OCI-LY1 (cell line): ENCODE measurements around the gene CELF2.

Experiments used
- CTCF ChIP-seq: fragments of 200-600 bp; sonication (generic), shearing (Covaris generic); IDR thresholded peaks from 2 replicates; pipeline ENCODE4 v1.5.1; 2017; ENCODE audit warnings: mild to moderate bottlenecking, antibody characterized with exemption, low read length, moderate library complexity, mixed read lengths
- EZH2 ChIP-seq: fragments of 200-600 bp; sonication (generic), shearing (Covaris generic); IDR thresholded peaks from 2 replicates; pipeline ENCODE4 v1.8.0; 2017; ENCODE audit warnings: borderline replicate concordance, mixed run types, mild to moderate bottlenecking, antibody characterized with exemption, low read length, moderate library complexity, mixed read lengths

GRCh38 chr10:11359869-11360268, 342.2 kb downstream of the CELF2 start:
- TF ChIP-seq EZH2: no peak
- no peak for TF ChIP-seq CTCF
